ENCODE data around the gene KIF1B.
A peak's percentile ranks its signal among the peaks of the same experiment; 100 is the strongest.
"Not testable (repeated sequence)": the region's sequence is repeated elsewhere in the genome, so short reads cannot be mapped to it uniquely, and the experiment has no call there.

The KIF1B gene

GRCh38 chr1:10236405-10237156 is 26.2 kb downstream of the KIF1B start:
- no peak for DNase-seq

- no peak for DNase-seq
Measured at GRCh38 chr1:10237157-10237539, 26.8 kb downstream of the KIF1B start.

GRCh38 chr1:10242135-10242534 is 31.8 kb downstream of the KIF1B start:
- no peak for DNase-seq

- DNase-seq = no peak
Measured at GRCh38 chr1:10242811-10243210, 32.4 kb downstream of the KIF1B start.

- DNase-seq = no peak
Measured at GRCh38 chr1:10245674-10246073, 35.3 kb downstream of the KIF1B start.

GRCh38 chr1:10249808-10250457 is 39.6 kb downstream of the KIF1B start:
- no peak for DNase-seq

- no peak for DNase-seq
Measured at GRCh38 chr1:10250663-10251062, 40.3 kb downstream of the KIF1B start.

- DNase-seq = not testable (repeated sequence)
Measured at GRCh38 chr1:10251325-10252108, 41.1 kb downstream of the KIF1B start.

GRCh38 chr1:10252508-10252907 is 42.1 kb downstream of the KIF1B start:
- no peak for DNase-seq

- no peak for DNase-seq
Measured at GRCh38 chr1:10253149-10253548, 42.8 kb downstream of the KIF1B start.

- DNase-seq = peak in 2 of 58 donors; percentile 15 to 30
Measured at GRCh38 chr1:10253755-10254154, 43.4 kb downstream of the KIF1B start.

- no peak for DNase-seq
Measured at GRCh38 chr1:10257851-10258250, 47.5 kb downstream of the KIF1B start.

- DNase-seq = not testable (repeated sequence)
Measured at GRCh38 chr1:10259547-10259946, 49.2 kb downstream of the KIF1B start.

GRCh38 chr1:10263450-10264082 is 53.2 kb downstream of the KIF1B start:
- DNase-seq = no peak

- DNase-seq = no peak
Measured at GRCh38 chr1:10265027-10265426, 54.7 kb downstream of the KIF1B start.

- DNase-seq = no peak
Measured at GRCh38 chr1:10265900-10266299, 55.5 kb downstream of the KIF1B start.

GRCh38 chr1:10267319-10267718 is 56.9 kb downstream of the KIF1B start:
- DNase-seq = peak in 8 of 58 donors; percentile 8 to 23 (median 13)

GRCh38 chr1:10267921-10268320 is 57.6 kb downstream of the KIF1B start:
- no peak for DNase-seq

GRCh38 chr1:10271090-10271489 is 60.7 kb downstream of the KIF1B start:
- no peak for DNase-seq

- DNase-seq = no peak
Measured at GRCh38 chr1:10271869-10272268, 61.5 kb downstream of the KIF1B start.

GRCh38 chr1:10272274-10272673 is 61.9 kb downstream of the KIF1B start:
- DNase-seq = no peak

- DNase-seq = no peak
Measured at GRCh38 chr1:10278880-10279279, 68.5 kb downstream of the KIF1B start.

Measured in anterior cingulate cortex (tissue), 58 donors.